ENCODE data around the gene MYO18A.
"Not testable (repeated sequence)": the region's sequence is repeated elsewhere in the genome, so short reads cannot be mapped to it uniquely, and the experiment has no call there.

Gene MYO18A

DNA sequence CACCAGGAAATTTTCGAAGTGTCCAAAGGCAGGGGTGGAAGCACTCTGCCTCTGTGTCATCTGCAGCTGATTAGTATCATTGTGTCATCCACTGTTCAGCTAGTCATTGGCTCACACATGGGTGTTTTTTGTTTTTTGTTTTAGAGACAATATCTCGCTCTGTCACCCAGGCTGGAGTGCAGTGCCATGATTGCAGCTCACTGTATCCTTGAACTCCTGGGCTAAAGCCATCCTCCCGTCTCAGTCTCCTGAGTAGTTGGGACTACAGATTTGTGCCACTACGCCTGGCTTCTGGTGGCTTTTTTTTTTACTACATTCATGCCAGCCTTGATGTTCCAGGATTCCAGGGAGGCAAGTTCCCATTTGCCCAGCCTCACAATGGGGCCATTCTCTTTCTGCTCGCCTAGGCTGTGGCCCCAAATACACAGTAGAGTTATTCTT lies 32.5 kb upstream of the MYO18A start:
- Histone ChIP-seq H3K36me3 (ENCODE audit: control insufficient read depth, insufficient read depth, low read length) (no peaks in the 10 kb centered on the region), H3K4me1 (ENCODE audit: control insufficient read depth, insufficient read depth, low read length) (peaks cover 7% of the 10 kb centered on the region; the same call in 1 of the 2 replicates), H3K9me3 (ENCODE audit: control insufficient read depth, insufficient read depth, low read depth, low read length) (no peaks in the 10 kb centered on the region), H3K27me3 (ENCODE audit: control insufficient read depth, insufficient read depth, low read length) (no peaks in the 10 kb centered on the region), H3K27ac (ENCODE audit: low read depth, low read length) (no peak overlapping the region), H3K9ac (ENCODE audit: low read length) (no peak overlapping the region), H3K4me3 (ENCODE audit: low read depth, low read length) (no peak overlapping the region)

DNA sequence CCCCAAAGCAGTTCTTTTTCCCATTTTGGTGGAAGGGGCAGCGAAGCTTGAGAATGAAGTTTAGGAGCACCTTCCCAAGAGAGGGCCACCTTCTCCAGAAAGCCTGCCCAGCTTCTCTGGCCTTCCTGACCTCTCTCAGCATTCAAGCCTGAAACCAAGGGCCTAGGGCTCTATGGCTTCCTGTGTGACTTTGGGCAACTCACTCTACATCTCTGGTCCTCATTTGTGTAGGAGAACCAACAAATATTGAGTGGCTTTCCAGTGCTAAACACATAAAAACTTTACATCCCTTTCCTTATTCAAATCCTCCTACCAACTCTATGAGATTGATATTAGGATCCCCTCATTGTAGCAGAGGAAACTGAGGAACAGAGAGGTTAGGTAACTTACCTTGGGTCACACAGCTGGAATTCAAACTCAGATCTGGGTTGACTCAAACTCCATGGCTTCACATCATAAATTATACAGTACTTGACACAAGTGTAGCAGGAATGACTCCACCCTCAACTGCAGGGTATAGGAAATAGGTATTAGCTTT lies 32.0 kb upstream of the MYO18A start:
- no peak overlapping the region for H3K9ac ChIP-seq (ENCODE audit: low read length)
- no peaks in the 10 kb centered on the region for H3K27me3 ChIP-seq (ENCODE audit: control insufficient read depth, insufficient read depth, low read length)
- no peak overlapping the region for H3K4me3 ChIP-seq (ENCODE audit: low read depth, low read length)
- H3K9me3 ChIP-seq (ENCODE audit: control insufficient read depth, insufficient read depth, low read depth, low read length), result no peaks in the 10 kb centered on the region
- H3K36me3 ChIP-seq (ENCODE audit: control insufficient read depth, insufficient read depth, low read length), result no peaks in the 10 kb centered on the region
- no peak overlapping the region for H3K27ac ChIP-seq (ENCODE audit: low read depth, low read length)
- H3K4me1 ChIP-seq (ENCODE audit: control insufficient read depth, insufficient read depth, low read length), result peaks cover 11% of the 10 kb centered on the region

DNA sequence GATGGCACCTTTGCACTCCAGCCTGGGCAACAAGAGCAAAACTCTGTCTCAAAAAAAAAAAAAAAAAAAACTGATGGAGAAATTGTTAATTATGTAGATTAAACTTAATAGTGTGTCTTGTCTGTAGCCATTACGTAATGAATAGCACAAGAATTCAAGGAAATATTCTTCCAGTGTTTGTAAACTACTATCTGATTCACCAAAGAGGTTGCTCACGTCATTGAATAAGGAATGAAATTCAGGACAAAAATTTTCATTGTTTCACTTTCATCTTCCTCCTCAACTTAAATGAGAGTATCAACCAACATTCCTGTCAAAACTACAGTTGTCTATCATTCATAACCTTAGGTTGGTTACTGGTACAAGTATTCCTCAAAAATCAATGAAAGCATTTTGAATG lies 30.7 kb upstream of the MYO18A start:
- Histone ChIP-seq H3K36me3 (ENCODE audit: control insufficient read depth, insufficient read depth, low read length) (no peaks in the 10 kb centered on the region), H3K4me3 (ENCODE audit: low read depth, low read length) (no peak overlapping the region), H3K9me3 (ENCODE audit: control insufficient read depth, insufficient read depth, low read depth, low read length) (no peaks in the 10 kb centered on the region), H3K27me3 (ENCODE audit: control insufficient read depth, insufficient read depth, low read length) (no peaks in the 10 kb centered on the region), H3K27ac (ENCODE audit: low read depth, low read length) (no peak overlapping the region), H3K4me1 (ENCODE audit: control insufficient read depth, insufficient read depth, low read length) (peaks cover 11% of the 10 kb centered on the region), H3K9ac (ENCODE audit: low read length) (no peak overlapping the region)

DNA sequence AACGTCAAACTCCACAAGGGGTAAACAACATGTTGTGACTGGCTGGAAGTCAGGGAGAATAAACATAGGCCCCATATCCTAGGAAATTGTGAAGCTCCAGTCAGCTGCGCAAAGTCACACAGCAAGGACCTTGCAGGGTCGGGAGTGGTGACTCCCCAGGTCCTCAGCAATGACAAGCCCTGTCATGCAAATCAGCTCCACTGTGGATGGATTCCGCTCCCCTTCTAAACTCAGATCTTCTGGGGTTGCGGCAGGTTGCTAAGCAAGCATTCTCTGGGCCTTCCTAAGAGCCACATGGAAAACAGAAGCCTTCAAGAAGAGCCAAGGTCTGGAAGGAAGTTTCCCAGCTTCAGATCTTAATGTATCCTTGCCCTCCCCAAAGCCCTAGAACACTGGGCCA lies 28.9 kb upstream of the MYO18A start:
- H3K4me3 ChIP-seq (ENCODE audit: low read depth, low read length), result no peak overlapping the region
- H3K9ac ChIP-seq (ENCODE audit: low read length), result no peak overlapping the region
- no peaks in the 10 kb centered on the region for H3K36me3 ChIP-seq (ENCODE audit: control insufficient read depth, insufficient read depth, low read length)
- H3K27ac ChIP-seq (ENCODE audit: low read depth, low read length), result no peak overlapping the region
- no peaks in the 10 kb centered on the region for H3K9me3 ChIP-seq (ENCODE audit: control insufficient read depth, insufficient read depth, low read depth, low read length)
- no peaks in the 10 kb centered on the region for H3K27me3 ChIP-seq (ENCODE audit: control insufficient read depth, insufficient read depth, low read length)
- peaks cover 11% of the 10 kb centered on the region for H3K4me1 ChIP-seq (ENCODE audit: control insufficient read depth, insufficient read depth, low read length)

GRCh38 chr17:29207975-29208374 lies 27.8 kb upstream of the MYO18A start:
- Histone ChIP-seq H3K27ac (ENCODE audit: low read depth, low read length) (no peak overlapping the region), H3K9me3 (ENCODE audit: control insufficient read depth, insufficient read depth, low read depth, low read length) (no peaks in the 10 kb centered on the region), H3K36me3 (ENCODE audit: control insufficient read depth, insufficient read depth, low read length) (no peaks in the 10 kb centered on the region), H3K4me1 (ENCODE audit: control insufficient read depth, insufficient read depth, low read length) (peaks cover 11% of the 10 kb centered on the region), H3K27me3 (ENCODE audit: control insufficient read depth, insufficient read depth, low read length) (no peaks in the 10 kb centered on the region), H3K4me3 (ENCODE audit: low read depth, low read length) (no peak overlapping the region), H3K9ac (ENCODE audit: low read length) (no peak overlapping the region)

GRCh38 chr17:29205047-29205446 lies 24.8 kb upstream of the MYO18A start:
- Histone ChIP-seq H3K9ac (ENCODE audit: low read length) (no peak overlapping the region), H3K9me3 (ENCODE audit: control insufficient read depth, insufficient read depth, low read depth, low read length) (no peaks in the 10 kb centered on the region), H3K36me3 (ENCODE audit: control insufficient read depth, insufficient read depth, low read length) (no peaks in the 10 kb centered on the region), H3K4me3 (ENCODE audit: low read depth, low read length) (no peak overlapping the region), H3K27ac (ENCODE audit: low read depth, low read length) (no peak overlapping the region), H3K27me3 (ENCODE audit: control insufficient read depth, insufficient read depth, low read length) (no peaks in the 10 kb centered on the region), H3K4me1 (ENCODE audit: control insufficient read depth, insufficient read depth, low read length) (peaks cover 11% of the 10 kb centered on the region)

DNA sequence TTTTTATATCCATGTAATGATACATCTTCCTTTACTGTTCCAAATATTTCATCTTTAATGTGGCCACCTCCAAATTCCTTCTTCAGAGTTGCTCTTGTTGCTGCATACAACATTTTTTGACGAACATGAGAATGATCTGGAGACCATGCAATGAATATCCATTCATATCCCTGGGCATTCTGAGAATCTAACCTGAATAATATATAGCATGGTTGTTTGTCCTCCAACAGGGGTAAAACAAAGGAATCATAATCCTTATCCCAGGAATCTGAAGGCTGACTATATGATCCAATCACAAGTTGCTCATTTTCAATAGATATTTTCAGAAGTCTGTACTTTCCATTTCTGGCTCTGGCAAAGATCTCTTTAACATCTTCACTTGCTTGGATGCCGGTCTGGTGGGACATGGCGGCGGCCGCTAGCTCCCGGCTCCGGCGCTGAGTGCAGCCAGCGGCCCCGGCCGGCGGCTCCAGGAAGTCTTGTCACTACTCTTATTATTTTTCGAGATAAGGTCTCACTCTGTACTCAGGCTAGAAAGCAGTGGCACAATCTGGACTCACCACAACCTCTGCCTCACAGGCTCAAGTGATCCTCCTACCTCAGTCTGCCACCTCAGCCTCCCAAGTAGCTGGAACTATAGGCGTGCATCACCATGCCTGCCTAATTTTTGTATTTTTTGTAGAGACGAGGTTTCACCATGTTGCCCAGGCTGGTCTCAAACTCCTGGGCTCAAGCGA lies 24.0 kb upstream of the MYO18A start:
- H3K27ac ChIP-seq (ENCODE audit: low read depth, low read length); H3K9me3 ChIP-seq (ENCODE audit: control insufficient read depth, insufficient read depth, low read depth, low read length); H3K36me3 ChIP-seq (ENCODE audit: control insufficient read depth, insufficient read depth, low read length); H3K9ac ChIP-seq (ENCODE audit: low read length); H3K27me3 ChIP-seq (ENCODE audit: control insufficient read depth, insufficient read depth, low read length); H3K4me1 ChIP-seq (ENCODE audit: control insufficient read depth, insufficient read depth, low read length); H3K4me3 ChIP-seq (ENCODE audit: low read depth, low read length): not testable (repeated sequence)

DNA sequence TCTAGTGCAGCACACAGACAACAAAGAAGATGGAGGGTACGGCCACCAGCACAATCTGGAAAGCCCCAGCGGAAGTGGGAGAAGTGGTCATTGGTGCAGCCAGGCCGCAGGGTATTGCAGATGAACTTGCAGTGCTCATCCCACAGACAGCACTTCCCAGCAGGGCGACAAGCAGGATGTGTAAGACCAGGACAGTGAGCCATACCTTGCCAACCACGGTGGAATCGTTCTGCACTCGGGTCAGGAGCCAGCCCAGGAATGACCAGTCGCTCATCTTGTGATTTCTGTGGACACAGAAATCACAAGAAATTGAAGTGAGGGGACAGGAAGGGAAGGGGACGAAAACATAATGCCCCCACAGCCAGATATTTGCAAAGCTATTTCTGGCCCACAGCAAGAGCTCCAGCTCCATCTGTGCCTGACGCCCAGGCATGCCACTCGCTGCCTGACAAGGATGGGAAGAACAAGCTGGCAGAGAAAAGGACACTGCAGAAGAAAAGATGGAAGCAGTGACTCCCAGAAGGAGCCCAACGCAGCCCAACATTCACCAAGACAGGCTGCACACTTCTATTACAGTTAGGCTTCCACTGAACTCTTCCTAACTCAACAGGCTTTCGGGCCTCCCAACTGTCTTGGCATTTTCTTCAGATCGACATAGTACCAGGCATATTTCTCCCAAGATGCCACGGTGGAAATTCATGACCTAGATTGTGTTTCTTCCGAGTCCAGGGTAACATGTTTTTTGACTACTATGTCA lies 17.5 kb upstream of the MYO18A start:
- Histone ChIP-seq H3K9me3 (ENCODE audit: control insufficient read depth, insufficient read depth, low read depth, low read length) (no peaks in the 10 kb centered on the region), H3K4me1 (ENCODE audit: control insufficient read depth, insufficient read depth, low read length) (peaks cover 4% of the 10 kb centered on the region; the same call in 1 of the 2 replicates), H3K27ac (ENCODE audit: low read depth, low read length) (no peak overlapping the region), H3K27me3 (ENCODE audit: control insufficient read depth, insufficient read depth, low read length) (no peaks in the 10 kb centered on the region), H3K9ac (ENCODE audit: low read length) (no peak overlapping the region), H3K36me3 (ENCODE audit: control insufficient read depth, insufficient read depth, low read length) (no peaks in the 10 kb centered on the region), H3K4me3 (ENCODE audit: low read depth, low read length) (no peak overlapping the region)

DNA sequence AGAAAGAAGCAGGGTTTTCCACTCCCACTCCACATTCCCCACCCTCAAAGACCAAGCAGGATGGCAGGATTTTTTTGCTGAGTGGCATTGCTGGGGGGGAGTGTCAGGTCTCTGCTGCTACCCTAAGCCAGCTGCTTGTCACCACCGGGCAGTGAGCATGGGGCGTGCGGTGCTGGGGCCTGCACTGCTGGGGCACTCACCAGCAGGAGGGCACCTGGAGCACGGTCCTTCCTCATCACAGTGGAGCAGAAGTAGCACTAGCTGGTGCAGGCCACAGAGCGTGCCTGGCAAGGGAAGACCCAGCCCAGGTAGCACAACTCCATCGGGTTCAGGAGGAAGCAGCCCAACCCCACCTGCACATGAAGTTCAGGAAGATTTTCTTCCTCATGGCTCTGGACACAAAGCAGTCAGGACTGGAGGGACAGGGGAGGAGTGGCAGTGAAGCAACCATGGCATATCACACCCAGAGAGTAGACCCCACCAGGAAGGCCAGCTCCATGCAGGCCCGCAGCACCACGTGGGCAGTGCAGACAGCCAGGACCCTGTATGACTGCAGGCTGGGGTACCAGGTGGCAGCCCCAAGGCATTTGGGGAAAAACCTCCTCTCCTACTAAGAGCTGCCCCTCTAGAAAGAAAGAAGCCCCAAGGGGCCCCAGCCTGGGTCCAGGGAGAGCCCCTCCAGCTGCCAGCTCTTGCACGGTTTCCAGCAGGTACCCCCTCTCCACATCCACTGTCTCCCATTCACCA lies 16.7 kb upstream of the MYO18A start:
- Histone ChIP-seq H3K27ac (ENCODE audit: low read depth, low read length) (no peak overlapping the region), H3K4me1 (ENCODE audit: control insufficient read depth, insufficient read depth, low read length) (peaks cover 4% of the 10 kb centered on the region; the same call in 1 of the 2 replicates), H3K36me3 (ENCODE audit: control insufficient read depth, insufficient read depth, low read length) (no peaks in the 10 kb centered on the region), H3K9ac (ENCODE audit: low read length) (no peak overlapping the region), H3K4me3 (ENCODE audit: low read depth, low read length) (no peak overlapping the region), H3K9me3 (ENCODE audit: control insufficient read depth, insufficient read depth, low read depth, low read length) (no peaks in the 10 kb centered on the region), H3K27me3 (ENCODE audit: control insufficient read depth, insufficient read depth, low read length) (no peaks in the 10 kb centered on the region)

DNA sequence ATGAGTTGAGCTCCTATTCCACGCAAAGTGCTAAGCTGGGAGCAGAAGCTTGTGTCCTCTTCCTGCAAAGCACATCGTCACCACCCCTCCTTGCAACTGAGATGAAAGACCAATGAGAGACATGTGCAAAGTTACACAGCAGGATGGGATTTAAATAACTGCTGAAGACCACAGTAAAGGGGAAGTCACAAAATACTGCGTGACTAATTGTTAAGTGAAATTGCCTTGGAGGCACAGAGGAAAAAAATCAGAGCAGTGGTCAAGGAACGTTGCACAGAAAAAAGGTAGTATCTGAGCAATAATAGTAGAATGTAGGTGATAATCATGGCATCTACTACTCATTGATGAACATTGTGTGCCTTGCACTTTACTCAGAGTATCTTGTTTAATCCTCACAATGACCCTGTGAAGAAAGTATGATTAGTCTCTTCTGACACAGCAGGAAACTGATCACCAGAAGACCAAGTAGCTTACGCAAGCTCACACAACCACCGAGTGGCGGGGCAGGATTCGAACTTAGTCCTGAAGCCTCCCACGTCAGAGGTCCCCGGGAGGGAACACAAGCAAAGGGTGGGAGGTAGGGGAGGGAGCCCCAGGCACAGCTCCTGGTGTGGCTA lies 15.4 kb upstream of the MYO18A start:
- Histone ChIP-seq H3K27ac (ENCODE audit: low read depth, low read length) (no peak overlapping the region), H3K4me1 (ENCODE audit: control insufficient read depth, insufficient read depth, low read length) (peaks cover 4% of the 10 kb centered on the region; the same call in 1 of the 2 replicates), H3K27me3 (ENCODE audit: control insufficient read depth, insufficient read depth, low read length) (no peaks in the 10 kb centered on the region), H3K9me3 (ENCODE audit: control insufficient read depth, insufficient read depth, low read depth, low read length) (no peaks in the 10 kb centered on the region), H3K9ac (ENCODE audit: low read length) (no peak overlapping the region), H3K4me3 (ENCODE audit: low read depth, low read length) (no peak overlapping the region), H3K36me3 (ENCODE audit: control insufficient read depth, insufficient read depth, low read length) (no peaks in the 10 kb centered on the region)
